ENCODE data around the gene DUSP22.

DNA sequence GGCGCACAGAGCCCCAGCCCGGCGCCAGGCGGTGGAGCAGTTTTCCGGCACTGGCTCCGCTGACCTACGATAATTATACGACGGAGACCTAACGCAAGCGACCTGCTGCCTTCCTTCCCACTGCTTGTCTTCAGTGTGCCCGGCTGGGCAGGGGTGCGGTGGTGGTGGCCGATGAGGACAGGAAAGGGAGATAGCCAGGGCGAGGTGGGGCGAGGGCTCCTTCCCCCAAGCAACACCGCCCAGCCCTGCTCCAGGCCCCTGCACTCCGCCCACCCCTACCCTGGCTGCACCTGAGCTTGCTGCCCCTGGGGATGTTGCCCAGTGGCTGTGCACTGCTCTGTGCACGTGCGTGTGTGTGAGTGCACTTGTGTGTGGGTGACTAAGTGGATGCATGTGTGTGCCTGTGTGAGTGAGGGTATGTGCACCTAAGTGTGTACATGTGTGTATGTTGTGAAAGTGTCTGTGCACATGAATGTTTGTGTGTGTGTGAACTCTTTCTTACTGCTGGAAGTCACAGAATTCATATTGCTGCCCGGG lies 56.6 kb downstream of the DUSP22 start:
- TF ChIP-seq, protein P1, sequence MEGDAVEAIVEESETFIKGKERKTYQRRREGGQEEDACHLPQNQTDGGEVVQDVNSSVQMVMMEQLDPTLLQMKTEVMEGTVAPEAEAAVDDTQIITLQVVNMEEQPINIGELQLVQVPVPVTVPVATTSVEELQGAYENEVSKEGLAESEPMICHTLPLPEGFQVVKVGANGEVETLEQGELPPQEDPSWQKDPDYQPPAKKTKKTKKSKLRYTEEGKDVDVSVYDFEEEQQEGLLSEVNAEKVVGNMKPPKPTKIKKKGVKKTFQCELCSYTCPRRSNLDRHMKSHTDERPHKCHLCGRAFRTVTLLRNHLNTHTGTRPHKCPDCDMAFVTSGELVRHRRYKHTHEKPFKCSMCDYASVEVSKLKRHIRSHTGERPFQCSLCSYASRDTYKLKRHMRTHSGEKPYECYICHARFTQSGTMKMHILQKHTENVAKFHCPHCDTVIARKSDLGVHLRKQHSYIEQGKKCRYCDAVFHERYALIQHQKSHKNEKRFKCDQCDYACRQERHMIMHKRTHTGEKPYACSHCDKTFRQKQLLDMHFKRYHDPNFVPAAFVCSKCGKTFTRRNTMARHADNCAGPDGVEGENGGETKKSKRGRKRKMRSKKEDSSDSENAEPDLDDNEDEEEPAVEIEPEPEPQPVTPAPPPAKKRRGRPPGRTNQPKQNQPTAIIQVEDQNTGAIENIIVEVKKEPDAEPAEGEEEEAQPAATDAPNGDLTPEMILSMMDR (IDR thresholded peaks at IDR 0.05): no peak
- TF ChIP-seq POLR2A (IDR thresholded peaks at IDR 0.05): no peak
- TF ChIP-seq EP300 (IDR thresholded peaks at IDR 0.05; ENCODE audit: low read depth): no peak
- TF ChIP-seq POLR2AphosphoS5 (IDR thresholded peaks at IDR 0.05): no peak
